GM21367 (cell line): ENCODE results near the gene GNS.
"Not testable (repeated sequence)": the region's sequence is repeated elsewhere in the genome, so short reads cannot be mapped to it uniquely, and the experiment has no call there.

Source experiments
- ATAC-seq: cut with Tn5 transposase; IDR thresholded peaks from one replicate; pipeline ENCODE4 v1.9.1; 2021; ENCODE audit not compliant: unreplicated experiment

Gene GNS

GRCh38 chr12:64780132-64780530 is 20.9 kb upstream of the GNS start:
- no peak for ATAC-seq

GRCh38 chr12:64779354-64779974 is 20.3 kb upstream of the GNS start:
- no peak for ATAC-seq

GRCh38 chr12:64775147-64775736 is 16.0 kb upstream of the GNS start:
- not testable (repeated sequence) for ATAC-seq

- no peak for ATAC-seq
Observed at GRCh38 chr12:64773386-64773785, 14.2 kb upstream of the GNS start.

- ATAC-seq, result no peak
Observed at GRCh38 chr12:64767495-64767894, 8.3 kb upstream of the GNS start.

GRCh38 chr12:64760808-64761573 is 1.8 kb upstream of the GNS start:
- ATAC-seq, result no peak

GRCh38 chr12:64757771-64758170 is 1.4 kb downstream of the GNS start:
- no peak for ATAC-seq

GRCh38 chr12:64756376-64756775 is 2.8 kb downstream of the GNS start:
- ATAC-seq, result no peak

GRCh38 chr12:64753427-64753826 is 5.8 kb downstream of the GNS start:
- ATAC-seq, result no peak

- no peak for ATAC-seq
Observed at GRCh38 chr12:64752833-64753238, 6.4 kb downstream of the GNS start.

- ATAC-seq, result no peak
Observed at GRCh38 chr12:64752032-64752431, 7.2 kb downstream of the GNS start.

- ATAC-seq, result no peak
Observed at GRCh38 chr12:64749461-64750200, 9.6 kb downstream of the GNS start.

- ATAC-seq, result no peak
Observed at GRCh38 chr12:64747695-64748094, 11.5 kb downstream of the GNS start.

GRCh38 chr12:64746663-64747062 is 12.5 kb downstream of the GNS start:
- ATAC-seq, result no peak

- no peak for ATAC-seq
Observed at GRCh38 chr12:64745980-64746379, 13.2 kb downstream of the GNS start.

- no peak for ATAC-seq
Observed at GRCh38 chr12:64745259-64745807, 13.9 kb downstream of the GNS start.

GRCh38 chr12:64744422-64745258 is 14.6 kb downstream of the GNS start:
- ATAC-seq, result no peak

GRCh38 chr12:64743206-64743605 is 16.0 kb downstream of the GNS start:
- no peak for ATAC-seq

- no peak for ATAC-seq
Observed at GRCh38 chr12:64742416-64742815, 16.8 kb downstream of the GNS start.

- no peak for ATAC-seq
Observed at GRCh38 chr12:64740646-64741045, 18.6 kb downstream of the GNS start.
